ENCODE results near the gene PYCARD.

GRCh38 chr16:31213342-31213741, 10.8 kb upstream of the PYCARD start:
- no peak for TF ChIP-seq POLR2A (IDR thresholded peaks at IDR 0.05)
- TF ChIP-seq, protein P1, sequence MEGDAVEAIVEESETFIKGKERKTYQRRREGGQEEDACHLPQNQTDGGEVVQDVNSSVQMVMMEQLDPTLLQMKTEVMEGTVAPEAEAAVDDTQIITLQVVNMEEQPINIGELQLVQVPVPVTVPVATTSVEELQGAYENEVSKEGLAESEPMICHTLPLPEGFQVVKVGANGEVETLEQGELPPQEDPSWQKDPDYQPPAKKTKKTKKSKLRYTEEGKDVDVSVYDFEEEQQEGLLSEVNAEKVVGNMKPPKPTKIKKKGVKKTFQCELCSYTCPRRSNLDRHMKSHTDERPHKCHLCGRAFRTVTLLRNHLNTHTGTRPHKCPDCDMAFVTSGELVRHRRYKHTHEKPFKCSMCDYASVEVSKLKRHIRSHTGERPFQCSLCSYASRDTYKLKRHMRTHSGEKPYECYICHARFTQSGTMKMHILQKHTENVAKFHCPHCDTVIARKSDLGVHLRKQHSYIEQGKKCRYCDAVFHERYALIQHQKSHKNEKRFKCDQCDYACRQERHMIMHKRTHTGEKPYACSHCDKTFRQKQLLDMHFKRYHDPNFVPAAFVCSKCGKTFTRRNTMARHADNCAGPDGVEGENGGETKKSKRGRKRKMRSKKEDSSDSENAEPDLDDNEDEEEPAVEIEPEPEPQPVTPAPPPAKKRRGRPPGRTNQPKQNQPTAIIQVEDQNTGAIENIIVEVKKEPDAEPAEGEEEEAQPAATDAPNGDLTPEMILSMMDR (IDR thresholded peaks at IDR 0.05) = no peak
